Astrocyte of the hippocampus (primary cell): ENCODE measurements around the gene SNX3.
"Not testable (repeated sequence)": the region's sequence is repeated elsewhere in the genome, so short reads cannot be mapped to it uniquely, and the experiment has no call there.

Experiments used
- DNase-seq: peaks from one replicate; pipeline ENCODE4 v3.0.0; 2011; ENCODE audit warnings: low read depth, low spot score

The SNX3 gene

GRCh38 chr6:108260809-108261569 lies at the start of gene SNX3:
TSS of gene SNX3 (minus strand) at chr6:108261040. CDS start at chr6:108260921, 119 bp downstream.
- peak; percentile 99 for DNase-seq

- no peak for DNase-seq
Observed at GRCh38 chr6:108309844-108310243, 49.0 kb upstream of the SNX3 start.

- DNase-seq: not testable (repeated sequence)
Observed at GRCh38 chr6:108308641-108309040, 47.8 kb upstream of the SNX3 start.

- DNase-seq: no peak
Observed at GRCh38 chr6:108304646-108305045, 43.8 kb upstream of the SNX3 start.

GRCh38 chr6:108302386-108302785 lies 41.5 kb upstream of the SNX3 start:
- no peak for DNase-seq

- no peak for DNase-seq
Observed at GRCh38 chr6:108295676-108296075, 34.8 kb upstream of the SNX3 start.

GRCh38 chr6:108294727-108295625 lies 34.1 kb upstream of the SNX3 start, which contains the start of gene AFG1L:
TSS of gene AFG1L (plus strand) at chr6:108295054. CDS start at chr6:108295080, 26 bp downstream.
- peak; percentile 94 for DNase-seq

- no peak for DNase-seq
Observed at GRCh38 chr6:108294297-108294726, 33.5 kb upstream of the SNX3 start.

GRCh38 chr6:108293527-108294296 lies 32.9 kb upstream of the SNX3 start:
- DNase-seq: no peak

- not testable (repeated sequence) for DNase-seq
Observed at GRCh38 chr6:108292561-108292960, 31.7 kb upstream of the SNX3 start.

- DNase-seq: no peak
Observed at GRCh38 chr6:108291091-108291490, 30.3 kb upstream of the SNX3 start.

GRCh38 chr6:108288742-108289141 lies 27.9 kb upstream of the SNX3 start:
- no peak for DNase-seq

GRCh38 chr6:108287373-108287772 lies 26.5 kb upstream of the SNX3 start:
- DNase-seq: no peak

GRCh38 chr6:108286366-108286765 lies 25.5 kb upstream of the SNX3 start:
- DNase-seq: no peak

GRCh38 chr6:108285381-108285780 lies 24.5 kb upstream of the SNX3 start:
- DNase-seq: no peak

- DNase-seq: peak; percentile 14
Observed at GRCh38 chr6:108277831-108278230, 17.0 kb upstream of the SNX3 start.

GRCh38 chr6:108277295-108277694 lies 16.5 kb upstream of the SNX3 start:
- DNase-seq: peak; percentile 24

- DNase-seq: no peak
Observed at GRCh38 chr6:108275976-108276375, 15.1 kb upstream of the SNX3 start.

GRCh38 chr6:108274546-108274945 lies 13.7 kb upstream of the SNX3 start:
- DNase-seq: no peak

GRCh38 chr6:108269955-108270354 lies 9.1 kb upstream of the SNX3 start:
- not testable (repeated sequence) for DNase-seq

- DNase-seq: peak; percentile 12
Observed at GRCh38 chr6:108268845-108269244, 8.0 kb upstream of the SNX3 start.

GRCh38 chr6:108263371-108263770 lies 2.5 kb upstream of the SNX3 start:
- no peak for DNase-seq
